Thoracic aorta (tissue), 2 donors: Measurements from ENCODE around the gene SMARCD2. TPM values are rescaled to one million over a fixed set of nuclear protein-coding genes. Genes with fewer than 3 reads are reported as not detected.
"Not testable (repeated sequence)": the region's sequence is repeated elsewhere in the genome, so short reads cannot be mapped to it uniquely, and the experiment has no call there.

Source experiments
- ATAC-seq: fragments of 150-250 bp; one replicate; pipeline ENCODE4 v1.8.0; 2017; ENCODE audit warnings: low read depth; ENCODE audit not compliant: insufficient number of reproducible peaks, low FRiP score
- DNase-seq: peaks from one replicate; pipeline ENCODE4 v3.0.0-alpha.2; 2020; ENCODE audit warnings: low spot score
- H3K27ac ChIP-seq, 2 donors: fragments of 200-600 bp; sonication (generic); 1 replicate in 1 of 2; 2 replicates in 1 of 2; pipeline ENCODE4 v1.5.1; 2016; ENCODE audit warnings: mild to moderate bottlenecking in 2 of 2, moderate library complexity in 2 of 2
- H3K27me3 ChIP-seq: fragments of 200-600 bp; sonication (generic); replicated peaks from 2 replicates; pipeline ENCODE4 v1.6.0; 2016; ENCODE audit warnings: mild to moderate bottlenecking; ENCODE audit not compliant: insufficient read depth
- H3K36me3 ChIP-seq: fragments of 200-600 bp; sonication (generic); one replicate; pipeline ENCODE4 v1.5.1; 2016
- H3K4me1 ChIP-seq, 2 donors: fragments of 200-600 bp; sonication (generic); 1 replicate in 1 of 2; 2 replicates in 1 of 2; pipeline versions ENCODE4 v1.5.1 to v1.6.0; 2016; ENCODE audit warnings: low read depth in 2 of 2, mild to moderate bottlenecking in 1 of 2; ENCODE audit not compliant: control insufficient read depth in 1 of 2
- H3K4me3 ChIP-seq: fragments of 200-600 bp; sonication (generic); 2 replicates; pipeline ENCODE4 v1.5.1; 2016; ENCODE audit warnings: mild to moderate bottlenecking
- H3K9me3 ChIP-seq: fragments of 200-600 bp; sonication (generic); 2 replicates; pipeline ENCODE4 v1.5.1; 2016
- CTCF ChIP-seq: fragments of 200-600 bp; sonication (generic); IDR thresholded peaks from one replicate; pipeline ENCODE4 v1.5.1; 2019; ENCODE audit warnings: antibody characterized with exemption
- total RNA-seq, 2 donors: library from RNA; depleted of rRNA; stranded (reverse); fragments of >200 nt; gene quantifications; one replicate each; pipeline versions ENCODE4 v1.1.0 to v1.2.3, GENCODE V29; 2016

The SMARCD2 gene
- total RNA-seq, 2 donors from 2014 or later: 81.8 to 136 TPM

- Histone ChIP-seq H3K27me3 (no peaks in the 10 kb centered on the region), H3K36me3 (peaks cover 72% of the 10 kb centered on the region), H3K27ac (no peak overlapping the region), H3K9me3 (no peaks in the 10 kb centered on the region), H3K4me1 (no peaks in the 10 kb centered on the region), H3K4me3 (no peak overlapping the region)
- no peak for DNase-seq
- ATAC-seq: no peak
- no peak for TF ChIP-seq CTCF
Observed at GRCh38 chr17:63798572-63799106, 43.8 kb downstream of the SMARCD2 start.

- not testable (repeated sequence) for ATAC-seq, H3K27ac ChIP-seq, H3K27me3 ChIP-seq, H3K4me1 ChIP-seq, H3K9me3 ChIP-seq, DNase-seq, H3K4me3 ChIP-seq
- H3K36me3 ChIP-seq: peaks cover 72% of the 10 kb centered on the region
Observed at GRCh38 chr17:63796375-63796774, 46.1 kb downstream of the SMARCD2 start.

- Histone ChIP-seq H3K27ac (no peak overlapping the region), H3K9me3 (no peaks in the 10 kb centered on the region), H3K4me3 (no peak overlapping the region), H3K27me3 (no peaks in the 10 kb centered on the region), H3K4me1 (no peaks in the 10 kb centered on the region), H3K36me3 (peaks cover 61% of the 10 kb centered on the region)
- DNase-seq: no peak
- no peak for TF ChIP-seq CTCF
- no peak for ATAC-seq
Observed at GRCh38 chr17:63792055-63792729, 50.3 kb downstream of the SMARCD2 start.

- no peak overlapping the region for H3K27ac ChIP-seq
- DNase-seq (no peak), ATAC-seq (no peak)
- no peaks in the 10 kb centered on the region for H3K4me1 ChIP-seq
- no peak for TF ChIP-seq CTCF
- H3K4me3 ChIP-seq: no peak overlapping the region
- H3K27me3 ChIP-seq: no peaks in the 10 kb centered on the region
- H3K9me3 ChIP-seq: no peaks in the 10 kb centered on the region
- peaks cover 52% of the 10 kb centered on the region for H3K36me3 ChIP-seq
Observed at GRCh38 chr17:63790057-63790456, 52.4 kb downstream of the SMARCD2 start.

- DNase-seq (no peak), ATAC-seq (no peak)
- Histone ChIP-seq H3K36me3 (peaks cover 38% of the 10 kb centered on the region), H3K9me3 (no peaks in the 10 kb centered on the region), H3K4me1 (no peaks in the 10 kb centered on the region), H3K27ac (no peak overlapping the region), H3K27me3 (no peaks in the 10 kb centered on the region), H3K4me3 (no peak overlapping the region)
- no peak for TF ChIP-seq CTCF
Observed at GRCh38 chr17:63786971-63787711, 55.3 kb downstream of the SMARCD2 start.
